Left ventricle myocardium inferior (tissue), 1 donor: ENCODE results near the gene HM13. TPM values are rescaled to one million over a fixed set of nuclear protein-coding genes. Genes with fewer than 3 reads are reported as not detected.

Experiments used
- DNase-seq: peaks from one replicate; pipeline ENCODE4 v3.0.0-alpha.2; 2020
- H3K27ac ChIP-seq: fragments of 200-600 bp; replicated peaks from 2 replicates; pipeline ENCODE4 v1.8.0; 2021
- H3K27me3 ChIP-seq: fragments of 200-600 bp; 2 replicates; pipeline ENCODE4 v1.8.0; 2021; ENCODE audit warnings: low read depth
- H3K36me3 ChIP-seq: fragments of 200-600 bp; 2 replicates; pipeline ENCODE4 v1.8.0; 2021
- H3K4me1 ChIP-seq: fragments of 200-600 bp; 2 replicates; pipeline ENCODE4 v1.8.0; 2021
- H3K4me3 ChIP-seq: fragments of 200-600 bp; 2 replicates; pipeline ENCODE4 v1.8.0; 2021; ENCODE audit warnings: mild to moderate bottlenecking, moderate library complexity
- H3K9me3 ChIP-seq: fragments of 200-600 bp; replicated peaks from 2 replicates; pipeline ENCODE4 v1.8.0; 2021
- CTCF ChIP-seq: fragments of 200-600 bp; IDR thresholded peaks from 2 replicates; pipeline ENCODE4 v1.8.0; 2021; ENCODE audit warnings: antibody characterized with exemption, mild to moderate bottlenecking, borderline replicate concordance
- intact Hi-C: fragments of 100-400 bp; cut with micrococcal nuclease; formaldehyde crosslinking; loops from one replicate; pipeline ENCODE4 v1.11.0; 2022
- total RNA-seq: library from RNA; stranded (reverse); fragmentation: NEBNext Ultra II Directional; extraction: Animal tissue kit (Norgen Biotek cat#: 25700); gene quantifications from one replicate; pipeline ENCODE4 v1.2.1, GENCODE V29; 2021
- donor health status: DM: no; HTN: yes; CAD: no; lungs with severe emphysema.

HM13 gene
- total RNA-seq, 1 donor from 2014 or later: 39.0 TPM

- H3K27me3 ChIP-seq: peaks cover 27% of the 10 kb centered on the region
- no peak overlapping the region for H3K4me3 ChIP-seq
- H3K4me1 ChIP-seq: peaks cover under 1% of the 10 kb centered on the region
- no peak for DNase-seq
- no peaks in the 10 kb centered on the region for H3K36me3 ChIP-seq
- peaks cover 8% of the 10 kb centered on the region for H3K9me3 ChIP-seq
- intact Hi-C loops: no loop called here
- no peak for TF ChIP-seq CTCF
- no peak overlapping the region for H3K27ac ChIP-seq
Measured at GRCh38 chr20:31508517-31509244, 5.6 kb upstream of the HM13 start.

GRCh38 chr20:31515072-31515774 lies 981 bp downstream of the HM13 start:
- TF ChIP-seq CTCF: no peak
- peak overlapping the region; percentile 99 for H3K4me3 ChIP-seq
- peaks cover 52% of the 10 kb centered on the region for H3K4me1 ChIP-seq
- H3K9me3 ChIP-seq: no peaks in the 10 kb centered on the region
- no peak for DNase-seq
- intact Hi-C loops: no loop called here
- H3K27ac ChIP-seq: peak overlapping the region; percentile 89
- H3K27me3 ChIP-seq: no peaks in the 10 kb centered on the region
- H3K36me3 ChIP-seq: peaks cover 17% of the 10 kb centered on the region

- no peak overlapping the region for H3K27ac ChIP-seq
- no peaks in the 10 kb centered on the region for H3K27me3 ChIP-seq
- intact Hi-C loops: no loop called here
- no peaks in the 10 kb centered on the region for H3K9me3 ChIP-seq
- H3K4me3 ChIP-seq: peak overlapping the region; percentile 99
- H3K36me3 ChIP-seq: peaks cover 17% of the 10 kb centered on the region
- TF ChIP-seq CTCF: no peak
- peaks cover 58% of the 10 kb centered on the region for H3K4me1 ChIP-seq
- no peak for DNase-seq
Measured at GRCh38 chr20:31515775-31516107, 1.5 kb downstream of the HM13 start.

GRCh38 chr20:31516166-31516565 lies 1.9 kb downstream of the HM13 start:
- no peaks in the 10 kb centered on the region for H3K27me3 ChIP-seq
- TF ChIP-seq CTCF: no peak
- intact Hi-C loops: no loop called here
- no peaks in the 10 kb centered on the region for H3K9me3 ChIP-seq
- no peak overlapping the region for H3K27ac ChIP-seq
- DNase-seq: no peak
- H3K4me3 ChIP-seq: peak overlapping the region; percentile 99
- peaks cover 17% of the 10 kb centered on the region for H3K36me3 ChIP-seq
- H3K4me1 ChIP-seq: peaks cover 62% of the 10 kb centered on the region

GRCh38 chr20:31516651-31517050 lies 2.4 kb downstream of the HM13 start:
- intact Hi-C loops: no loop called here
- no peak for TF ChIP-seq CTCF
- Histone ChIP-seq H3K9me3 (no peaks in the 10 kb centered on the region), H3K36me3 (peaks cover 17% of the 10 kb centered on the region), H3K27me3 (no peaks in the 10 kb centered on the region), H3K27ac (no peak overlapping the region), H3K4me1 (peaks cover 67% of the 10 kb centered on the region), H3K4me3 (peak overlapping the region; percentile 99)
- no peak for DNase-seq
